H1 (cell line): ENCODE data around the gene HRH3. TPM values are rescaled to one million over a fixed set of nuclear protein-coding genes. Genes with fewer than 3 reads are reported as not detected.
A peak's percentile ranks its signal among the peaks of the same experiment; 100 is the strongest.

Experiments
- CTCF ChIA-PET: fragments of 300-600 bp; sonication (Branson Sonifier 250); formaldehyde crosslinking; loops from one replicate; lab custom pipeline; 2021; ENCODE audit not compliant: partially characterized antibody; lab: Charles Lee
- POLR2A ChIA-PET: fragments of 300-600 bp; sonication (Branson Sonifier 250); formaldehyde crosslinking; loops from one replicate; lab custom pipeline; 2021; ENCODE audit warnings: inconsistent platforms; ENCODE audit not compliant: partially characterized antibody; lab: Charles Lee
- DNase-seq, 2 experiments: peaks; one replicate each; pipeline versions ENCODE4 v3.0.0 to v3.0.0-alpha.2; 2010 to 2022; ENCODE audit warnings: low spot score in 2 of 2, low read depth in 1 of 2, mixed read lengths in 1 of 2
- FAIRE-seq: peaks from 2 replicates; lab custom pipeline; 2011; peaks lifted over from hg19 to GRCh38; lab: Jason Lieb, UNC
- H2AFZ ChIP-seq: 2 replicates; pipeline ENCODE4 v1.8.1; 2012; ENCODE audit warnings: low read length, inconsistent platforms
- H2AK5ac ChIP-seq: 2 replicates; pipeline ENCODE4 v1.6.1; 2013; ENCODE audit warnings: low read depth, low read length
- H2BK120ac ChIP-seq: replicated peaks from 2 replicates; pipeline ENCODE3; 2013; ENCODE audit warnings: low read depth, low read length, inconsistent platforms
- H2BK12ac ChIP-seq: 2 replicates; pipeline ENCODE4 v1.6.1; 2013; ENCODE audit warnings: low read depth, low read length
- H2BK15ac ChIP-seq: 2 replicates; pipeline ENCODE4 v1.6.1; 2013; ENCODE audit warnings: low read length
- H2BK20ac ChIP-seq: 2 replicates; pipeline ENCODE4 v1.6.1; 2013; ENCODE audit warnings: low read length
- H2BK5ac ChIP-seq: 2 replicates; pipeline ENCODE4 v1.6.1; 2013; ENCODE audit warnings: low read depth, low read length
- H3K14ac ChIP-seq: 2 replicates; pipeline ENCODE4 v1.6.1; 2013; ENCODE audit warnings: inconsistent platforms; ENCODE audit not compliant: insufficient read length
- H3K18ac ChIP-seq: 2 replicates; pipeline ENCODE4 v1.6.1; 2013; ENCODE audit warnings: low read length; ENCODE audit errors: extremely low read depth
- H3K23ac ChIP-seq: 2 replicates; pipeline ENCODE4 v1.6.1; 2013; ENCODE audit warnings: inconsistent platforms; ENCODE audit not compliant: insufficient read length
- H3K23me2 ChIP-seq: 2 replicates; pipeline ENCODE4 v1.6.1; 2013; ENCODE audit warnings: low read depth, low read length
- H3K27ac ChIP-seq: 2 replicates; pipeline ENCODE4 v1.6.1; 2011; ENCODE audit warnings: low read depth, low read length, inconsistent platforms
- H3K27me3 ChIP-seq, 4 experiments: replicated peaks in 1 of 4; 1 replicate in 1 of 4; 2 replicates in 3 of 4; pipeline versions ENCODE4 v1.6.1 to v1.8.1; 2011 to 2013; ENCODE audit warnings: low read length in 3 of 4, mild to moderate bottlenecking in 3 of 4, inconsistent platforms in 2 of 4, mixed read lengths in 2 of 4, moderate library complexity in 1 of 4; ENCODE audit not compliant: control insufficient read depth in 3 of 4, insufficient read depth in 3 of 4; ENCODE audit errors: extremely low read depth in 1 of 4
- H3K36me3 ChIP-seq, 4 experiments: 2 replicates each; pipeline versions ENCODE4 v1.6.1 to v1.8.1; 2011 to 2013; ENCODE audit warnings: mild to moderate bottlenecking in 4 of 4, low read length in 3 of 4, moderate library complexity in 2 of 4, control low read depth in 1 of 4, inconsistent platforms in 1 of 4; ENCODE audit not compliant: insufficient read depth in 4 of 4, control insufficient read depth in 2 of 4
- H3K4ac ChIP-seq: replicated peaks from 2 replicates; pipeline ENCODE3; 2013; ENCODE audit warnings: low read length, low read depth, mixed read lengths, inconsistent platforms; ENCODE audit not compliant: insufficient read length
- H3K4me1 ChIP-seq, 4 experiments: replicated peaks in 1 of 4; 1 replicate in 1 of 4; 2 replicates in 3 of 4; pipeline versions ENCODE4 v1.6.1 to v1.8.1; 2011 to 2013; ENCODE audit warnings: low read length in 3 of 4, inconsistent platforms in 2 of 4, mixed read lengths in 1 of 4; ENCODE audit not compliant: insufficient read depth in 4 of 4, control insufficient read depth in 3 of 4
- H3K4me2 ChIP-seq, 2 experiments: 2 replicates each; pipeline versions ENCODE4 v1.6.1 to v1.8.1; 2011 to 2013; ENCODE audit warnings: low read depth in 2 of 2, low read length in 2 of 2, control low read depth in 1 of 2, inconsistent platforms in 1 of 2, mild to moderate bottlenecking in 1 of 2; ENCODE audit not compliant: insufficient read depth in 1 of 2
- H3K4me3 ChIP-seq, 4 experiments: fragments of 200-600, 300-600 bp in 1 of 4; sonication (generic), shearing (Covaris generic), sonication (Bioruptor Twin) in 1 of 4; 2 replicates each; pipeline versions ENCODE4 v1.5.1 to v1.8.1; 2011 to 2016; ENCODE audit warnings: low read length in 4 of 4, low read depth in 3 of 4, control low read depth in 2 of 4, inconsistent platforms in 2 of 4, mild to moderate bottlenecking in 2 of 4, mixed read lengths in 1 of 4, moderate library complexity in 1 of 4; ENCODE audit not compliant: insufficient read depth in 2 of 4; ENCODE audit errors: extremely low read depth in 1 of 4
- H3K56ac ChIP-seq: replicated peaks from 2 replicates; pipeline ENCODE3; 2013; ENCODE audit warnings: low read depth, mild to moderate bottlenecking, mixed read lengths, low read length, inconsistent platforms; ENCODE audit not compliant: insufficient read length
- H3K79me1 ChIP-seq: 2 replicates; pipeline ENCODE4 v1.6.1; 2013; ENCODE audit warnings: low read depth, low read length, control low read depth
- H3K79me2 ChIP-seq, 2 experiments: 2 replicates each; pipeline versions ENCODE4 v1.6.1 to v1.8.1; 2012 to 2013; ENCODE audit warnings: low read length in 2 of 2, mild to moderate bottlenecking in 2 of 2, inconsistent platforms in 1 of 2; ENCODE audit not compliant: insufficient read depth in 2 of 2, control insufficient read depth in 1 of 2
- H3K9ac ChIP-seq, 4 experiments: replicated peaks in 1 of 4; 1 replicate in 1 of 4; 2 replicates in 3 of 4; pipeline versions ENCODE4 v1.6.1 to v1.8.1; 2011 to 2013; ENCODE audit warnings: low read depth in 3 of 4, low read length in 3 of 4, control low read depth in 2 of 4, mild to moderate bottlenecking in 2 of 4, moderate library complexity in 2 of 4, inconsistent platforms in 1 of 4; ENCODE audit errors: extremely low read depth in 1 of 4
- H3K9me3 ChIP-seq, 2 experiments: 2 replicates each; pipeline versions ENCODE4 v1.6.1 to v1.8.1; 2012 to 2013; ENCODE audit warnings: mild to moderate bottlenecking in 2 of 2, moderate library complexity in 2 of 2, control low read depth in 1 of 2, inconsistent platforms in 1 of 2, low read depth in 1 of 2, low read length in 1 of 2, mixed read lengths in 1 of 2; ENCODE audit not compliant: insufficient read depth in 2 of 2
- H4K20me1 ChIP-seq, 2 experiments: replicated peaks in 1 of 2; 2 replicates each; pipeline versions ENCODE3 to v1.8.1; 2011 to 2013; ENCODE audit warnings: inconsistent platforms in 2 of 2, low read length in 2 of 2, mild to moderate bottlenecking in 1 of 2; ENCODE audit not compliant: insufficient read depth in 2 of 2, control insufficient read depth in 1 of 2
- H4K5ac ChIP-seq: 2 replicates; pipeline ENCODE4 v1.6.1; 2013; ENCODE audit warnings: low read length, low read depth, mixed read lengths, inconsistent platforms; ENCODE audit not compliant: insufficient read length
- H4K8ac ChIP-seq: 2 replicates; pipeline ENCODE4 v1.8.0; 2013; ENCODE audit warnings: mild to moderate bottlenecking, moderate library complexity, low read length, inconsistent platforms; ENCODE audit not compliant: insufficient read depth; ENCODE audit errors: extremely low read depth
- H4K91ac ChIP-seq: replicated peaks from 2 replicates; pipeline ENCODE3; 2013; ENCODE audit warnings: low read length, mixed read lengths, inconsistent platforms; ENCODE audit not compliant: insufficient read length
- CHD2 ChIP-seq: IDR thresholded peaks from 2 replicates; pipeline ENCODE4 v1.6.1; 2012; ENCODE audit warnings: low read length, improper control_type of control experiment
- CTCF ChIP-seq, 3 experiments: IDR thresholded peaks; 1 replicate in 2 of 3; 2 replicates in 1 of 3; pipeline versions ENCODE4 v1.5.1 to v1.6.1; 2011; ENCODE audit warnings: low read length in 3 of 3, mild to moderate bottlenecking in 3 of 3, inconsistent platforms in 2 of 3, low read depth in 1 of 3, moderate library complexity in 1 of 3; ENCODE audit not compliant: insufficient read depth in 1 of 3; ENCODE audit errors: control extremely low read depth in 1 of 3
- GTF2F1 ChIP-seq: IDR thresholded peaks from 2 replicates; pipeline ENCODE4 v1.6.1; 2012; ENCODE audit warnings: low read depth, low read length, improper control_type of control experiment, borderline replicate concordance
- KDM1A ChIP-seq: fragments of 200-600, 300-600 bp; sonication (generic); IDR thresholded peaks from 2 replicates; pipeline ENCODE4 v1.7.1; 2016; ENCODE audit warnings: mild to moderate bottlenecking, low read length, borderline replicate concordance
- KDM4A ChIP-seq: IDR thresholded peaks from one replicate; pipeline ENCODE4 v1.7.1; 2012; ENCODE audit warnings: low read depth, mild to moderate bottlenecking, moderate library complexity, low read length, inconsistent platforms; ENCODE audit not compliant: severe bottlenecking
- KDM5A ChIP-seq: fragments of 200-600 bp; IDR thresholded peaks from 2 replicates; pipeline ENCODE4 v1.7.1; 2012; ENCODE audit warnings: mild to moderate bottlenecking, low read length, inconsistent platforms, mixed read lengths
- PHF8 ChIP-seq: fragments of 200-600 bp; sonication (generic); conservative IDR thresholded peaks from 2 replicates; pipeline ENCODE4 v1.7.1; 2012; ENCODE audit warnings: low read depth, mild to moderate bottlenecking, inconsistent platforms, low read length, moderate library complexity
- POLR2A ChIP-seq, 2 experiments: IDR thresholded peaks; 1 replicate in 1 of 2; 2 replicates in 1 of 2; pipeline ENCODE4 v1.6.1; 2011; ENCODE audit warnings: low read depth in 2 of 2, low read length in 2 of 2, mild to moderate bottlenecking in 2 of 2; ENCODE audit errors: control extremely low read depth in 1 of 2
- POU5F1 ChIP-seq: IDR thresholded peaks from 2 replicates; pipeline ENCODE4 v1.6.1; 2011; ENCODE audit warnings: low read depth, mild to moderate bottlenecking, low read length, moderate library complexity
- RFX5 ChIP-seq: IDR thresholded peaks from 2 replicates; pipeline ENCODE4 v1.6.1; 2011; ENCODE audit warnings: low read depth, low read length, improper control_type of control experiment, borderline replicate concordance
- TBP ChIP-seq: IDR thresholded peaks from 2 replicates; pipeline ENCODE4 v1.6.1; 2011; ENCODE audit warnings: low read depth, low read length, improper control_type of control experiment
- WGBS, 2 experiments: shearing (Covaris generic) in 1 of 2; methylation state at CpG; one replicate each; pipeline versions ENCODE4 v1.1.6 to v1.1.7; 2013 to 2015; ENCODE audit warnings: low lambda C conversion rate in 2 of 2, mixed read lengths in 2 of 2, inconsistent platforms in 1 of 2, low coverage in 1 of 2, missing lambda C conversion rate in 1 of 2; ENCODE audit not compliant: insufficient replicate concordance in 2 of 2, insufficient coverage in 1 of 2, insufficient read length in 1 of 2; ENCODE audit errors: extremely low coverage in 1 of 2, missing lambda C conversion rate in 1 of 2; 5-methylcytosine and 5-hydroxymethylcytosine counted together
- polyA plus RNA-seq, 7 experiments: library from polyadenylated mRNA; depleted of rRNA in 3 of 7; stranded (reverse) in 5 of 7; unstranded in 2 of 7; fragments of >200 nt in 5 of 7; fragments of 200-250 nt in 2 of 7; gene quantifications; 1 replicate in 5 of 7; 2 replicates in 1 of 7; 4 replicates in 1 of 7; pipeline versions ENCODE4 v1.2.1 to v1.2.3, GENCODE V29; 2011 to 2013; ENCODE audit warnings: missing spikeins in 2 of 7, mixed read lengths in 2 of 7
- total RNA-seq: library from RNA; stranded (reverse); fragmentation: NEBNext Ultra II Directional; extraction: Animal tissue kit (Norgen Biotek cat#: 25700); gene quantifications from 2 replicates; pipeline ENCODE4 v1.2.1, GENCODE V29; 2021

The HRH3 gene
- total and polyA plus RNA-seq, 2 of the 8 experiments (the other 6 are each of a cell fraction or from before 2014, with no cell fraction given) = 2.0 to 4.5 TPM

DNA sequence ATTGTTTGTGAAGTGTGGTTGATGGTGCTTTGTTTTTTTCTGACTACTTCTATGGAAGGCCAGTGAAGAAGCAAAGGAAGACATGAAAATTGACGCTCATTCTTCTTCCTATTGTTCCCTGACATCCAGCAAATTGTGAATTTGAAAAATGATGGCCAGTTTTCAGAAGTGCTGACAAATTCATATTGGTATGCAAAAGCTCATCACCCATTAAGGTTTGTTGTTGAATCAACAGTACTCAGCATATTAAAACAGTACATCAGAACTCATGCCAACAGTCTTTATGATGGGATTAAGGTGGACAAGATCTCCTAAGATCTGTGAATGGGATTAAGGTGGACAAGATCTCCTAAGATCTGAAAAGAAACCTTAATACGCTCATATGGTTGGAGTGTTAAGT lies 38.3 kb downstream of the HRH3 start:
- Histone ChIP-seq H3K14ac (no peak overlapping the region), H3K9ac (no peak overlapping the region), H4K91ac (no peak overlapping the region), H3K4me2 (peak overlapping the region; percentile 73 to 96), H3K27ac (no peak overlapping the region), H2BK20ac (no peak overlapping the region), H4K8ac (no peak overlapping the region), H3K4me1 (peaks cover 0 to 5% (median 1%) of the 10 kb centered on the region in 4 experiments; a peak in 3 of 7 replicates), H3K18ac (no peak overlapping the region), H3K36me3 (peaks cover 0 to 11% (median 5%) of the 10 kb centered on the region in 4 experiments; a peak in 6 of 8 replicates), H2AFZ (no peak overlapping the region), H2BK12ac (no peak overlapping the region), H3K23ac (no peak overlapping the region), H3K9me3 (no peaks in the 10 kb centered on the region), H3K79me1 (peaks cover 11% of the 10 kb centered on the region; the same call in 1 of the 2 replicates), H2BK120ac (no peak overlapping the region), H4K20me1 (peaks cover 0 to 4% of the 10 kb centered on the region in 2 experiments), H3K56ac (no peak overlapping the region), H3K79me2 (peaks cover 6 to 19% of the 10 kb centered on the region in 2 experiments; a peak in 3 of 4 replicates), H3K4ac (no peak overlapping the region), H3K4me3 (peak overlapping the region; percentile 81 to 93 (median 90); a peak in 6 of 8 replicates), H3K23me2 (peaks cover 3% of the 10 kb centered on the region), H2AK5ac (no peak overlapping the region), H2BK15ac (no peak overlapping the region), H3K27me3 (no peaks in the 10 kb centered on the region), H4K5ac (no peak overlapping the region), H2BK5ac (no peak overlapping the region)
- FAIRE-seq = no peak
- ChIA-PET POLR2A (interaction anchor here (0.8 to 1.4 kb wide), 3 partner anchors 9 to 133 kb away, joined by 3 to 4 read pairs (median 3); no protein-coding TSS in a partner anchor), CTCF (no interaction called here)
- WGBS, 2 experiments = 84% methylated on average over 2 of the region's 2 CpGs; no CpG with 5 or more reads in 1 of the 2 experiments
- DNase-seq = no peak
- TF ChIP-seq KDM1A = no peak
- no peak for TF ChIP-seq PHF8
- TF ChIP-seq TBP = no peak
- TF ChIP-seq GTF2F1 = no peak
- no peak for TF ChIP-seq CTCF (IDR thresholded peaks at IDR 0.05; ENCODE audit: control extremely low read depth in 1 of 3, insufficient read depth in 1 of 3, low read depth in 1 of 3, low read length in 3 of 3)
- TF ChIP-seq CHD2 = no peak
- TF ChIP-seq POU5F1 = no peak
- no peak for TF ChIP-seq KDM5A
- TF ChIP-seq POLR2A (IDR thresholded peaks at IDR 0.05; ENCODE audit: control extremely low read depth in 1 of 2, low read depth in 2 of 2, low read length in 2 of 2) = no peak
- no peak for TF ChIP-seq KDM4A
- no peak for TF ChIP-seq RFX5
